HG03196 (cell line): ENCODE results near the gene ANKRD42.

Source experiments
- ATAC-seq: cut with Tn5 transposase; IDR thresholded peaks from one replicate; pipeline ENCODE4 v1.9.1; 2021; ENCODE audit not compliant: unreplicated experiment

Gene ANKRD42

DNA sequence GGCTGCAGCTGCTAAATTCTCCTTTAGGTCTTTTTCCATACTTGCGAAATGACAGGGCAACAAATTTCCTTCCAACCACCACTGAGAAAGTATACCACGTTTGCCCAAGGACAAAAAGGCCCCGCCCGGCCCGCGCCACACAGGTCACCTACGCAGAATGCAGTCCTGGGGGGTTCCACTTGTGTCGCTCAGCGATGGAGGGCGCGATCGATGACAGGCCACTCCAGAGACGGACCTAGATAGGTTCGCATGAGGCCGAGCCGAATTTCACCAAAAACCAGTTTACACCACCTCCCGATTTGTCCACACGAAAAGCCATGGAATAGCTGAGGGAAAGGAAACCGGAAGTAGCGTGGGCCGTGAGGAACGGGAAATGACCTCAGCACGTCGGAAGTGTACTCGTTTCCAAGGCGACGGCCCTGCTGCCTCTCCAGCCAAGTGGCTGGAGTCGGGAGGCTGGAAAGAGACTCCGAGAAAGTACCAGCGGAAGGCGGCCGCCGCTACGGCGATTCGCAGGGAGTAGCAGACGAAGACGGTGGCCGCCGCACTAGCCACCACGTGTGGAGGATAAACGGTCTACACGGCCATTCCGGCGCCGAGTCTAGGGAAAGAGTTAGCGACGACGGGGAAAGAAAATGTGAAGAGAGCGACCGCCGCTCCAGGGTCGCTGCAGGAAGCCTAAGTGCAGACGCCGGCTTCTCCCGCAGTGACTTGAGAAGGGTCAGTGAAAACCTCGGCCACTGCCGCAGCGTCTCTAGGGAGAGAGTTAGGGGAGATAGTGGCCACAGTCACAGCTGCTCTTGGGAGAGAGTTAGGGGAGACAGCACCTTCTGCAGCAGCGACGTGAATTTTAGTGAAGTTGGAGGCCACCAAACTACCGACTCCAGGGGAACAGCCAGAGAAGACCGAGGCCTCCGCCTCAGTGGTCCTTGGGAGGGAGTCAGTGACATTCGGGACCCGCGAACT is at the start of gene ANKRD42:
Gene ANKRD42, plus strand, starts transcription at position 398 of the 966 bp plus-strand sequence. CDS start 959 bp downstream, outside the sequence.
- ATAC-seq: peak; percentile 96

DNA sequence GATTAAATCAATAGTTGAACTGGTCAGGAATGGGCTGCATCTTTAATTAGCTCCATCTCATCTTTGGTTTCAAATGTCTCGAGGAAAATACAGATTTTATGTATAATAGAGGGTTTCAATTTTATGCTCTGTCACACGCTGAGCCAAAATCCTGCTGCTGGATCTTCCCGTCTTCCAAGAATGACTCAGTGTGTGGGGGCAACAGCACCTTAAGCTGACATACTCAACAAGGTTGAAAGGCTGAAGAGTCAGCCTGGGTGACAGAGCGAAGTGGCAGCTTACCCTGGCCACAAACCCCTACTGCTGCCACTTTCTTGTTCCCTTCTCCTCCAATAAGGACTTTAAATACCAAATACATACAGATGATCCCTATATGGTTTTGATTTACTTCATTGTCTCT is 45.6 kb upstream of the ANKRD42 start:
- ATAC-seq: no peak

- ATAC-seq: no peak
Observed at GRCh38 chr11:83150450-83150849, 43.1 kb upstream of the ANKRD42 start.

- no peak for ATAC-seq
Observed at GRCh38 chr11:83151274-83151977, 42.1 kb upstream of the ANKRD42 start.

GRCh38 chr11:83152264-83152663 is 41.2 kb upstream of the ANKRD42 start:
- no peak for ATAC-seq

DNA sequence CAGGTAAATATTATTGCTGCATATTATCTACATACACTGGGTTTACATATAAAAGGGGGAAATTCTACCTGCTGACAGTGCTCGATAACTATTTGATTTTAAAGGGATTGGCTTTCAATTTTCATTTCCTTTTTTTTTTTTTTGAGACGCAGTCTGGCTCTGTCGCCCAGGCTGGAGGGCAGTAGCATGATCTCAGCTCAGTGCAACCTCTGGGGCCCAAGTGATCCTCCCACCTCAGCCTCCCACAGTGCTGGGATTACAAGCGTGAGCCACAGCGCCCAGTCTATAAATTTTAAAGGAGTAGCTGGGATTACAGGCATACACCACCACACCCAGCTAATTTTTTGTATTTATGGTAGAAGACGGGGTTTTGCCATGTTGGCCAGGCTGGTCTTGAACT is 39.7 kb upstream of the ANKRD42 start:
- no peak for ATAC-seq

DNA sequence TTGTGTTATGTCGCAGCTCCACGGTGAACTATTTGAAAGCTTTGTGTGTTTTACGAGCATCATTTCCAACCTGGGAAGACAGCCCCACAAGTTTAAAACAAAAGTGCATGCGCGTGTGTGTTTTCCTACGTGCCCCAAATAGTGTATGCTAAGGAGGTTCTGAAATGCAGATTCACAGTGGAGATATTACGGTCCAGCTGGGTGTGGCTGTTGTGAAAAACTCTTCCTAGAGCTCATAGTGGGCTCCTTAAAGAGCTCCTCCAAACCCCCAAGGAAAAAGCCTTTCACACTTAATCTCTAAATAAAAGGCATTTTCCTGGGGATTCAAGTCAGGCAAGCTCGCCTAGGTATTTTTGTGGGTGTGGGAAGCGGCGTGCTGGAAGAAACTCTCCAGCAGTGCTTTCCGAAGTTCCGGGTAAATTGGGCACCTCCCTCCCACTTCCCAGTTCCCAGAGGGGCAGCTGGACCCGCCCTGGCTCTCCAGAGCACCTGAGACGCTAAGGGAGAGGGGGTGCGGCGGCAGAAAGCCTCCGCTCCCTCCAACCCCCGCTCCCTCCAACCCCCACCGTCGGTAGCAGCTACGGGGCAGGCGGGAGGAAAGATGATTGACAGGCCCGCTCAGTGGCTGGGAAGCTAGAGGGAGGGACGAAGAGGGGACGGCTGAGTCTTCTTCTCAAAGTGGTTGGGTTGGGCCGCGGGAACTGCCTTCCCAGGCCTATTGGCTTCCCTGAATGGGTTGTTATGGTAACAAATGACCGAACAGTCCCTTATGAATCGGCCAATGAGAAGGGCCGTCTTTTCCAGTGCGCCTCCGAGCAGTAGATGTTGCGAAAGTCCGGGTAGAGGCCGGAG is 37.1 kb upstream of the ANKRD42 start:
- ATAC-seq: peak; percentile 97

- peak; percentile 8 for ATAC-seq
Observed at GRCh38 chr11:83156996-83157593, 36.4 kb upstream of the ANKRD42 start, which contains the start of gene PCF11. Gene PCF11 (plus strand): TSS chr11:83157131. CDS start chr11:83157440, 309 bp downstream.

GRCh38 chr11:83157594-83158356 is 35.7 kb upstream of the ANKRD42 start:
- no peak for ATAC-seq

DNA sequence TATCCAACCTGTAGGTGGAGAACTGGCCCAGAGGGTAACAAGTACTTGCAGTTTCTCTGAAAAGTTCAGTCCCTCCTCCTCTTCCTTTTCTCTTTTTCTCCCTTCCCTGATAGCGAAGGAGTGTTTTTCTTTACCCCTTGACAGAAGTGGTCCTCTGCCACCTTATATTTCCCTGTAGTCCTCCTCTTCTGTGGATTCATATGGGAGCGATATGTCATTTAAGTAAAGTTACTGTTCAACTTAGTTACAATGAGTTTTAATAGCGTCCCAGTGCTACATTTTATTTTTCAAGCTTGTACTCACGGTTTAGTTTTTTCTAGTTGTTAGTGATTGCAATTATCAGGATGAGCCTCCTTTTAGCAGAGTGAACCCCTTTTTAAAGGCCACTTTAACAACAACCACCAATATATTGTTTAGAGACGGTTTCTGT is 35.1 kb upstream of the ANKRD42 start:
- ATAC-seq: no peak

- no peak for ATAC-seq
Observed at GRCh38 chr11:83158965-83159901, 34.3 kb upstream of the ANKRD42 start.

GRCh38 chr11:83159902-83160865 is 33.3 kb upstream of the ANKRD42 start:
- no peak for ATAC-seq

- ATAC-seq: no peak
Observed at GRCh38 chr11:83161610-83162199, 31.8 kb upstream of the ANKRD42 start.

- ATAC-seq: peak; percentile 52
Observed at GRCh38 chr11:83162377-83162776, 31.1 kb upstream of the ANKRD42 start.

- no peak for ATAC-seq
Observed at GRCh38 chr11:83166193-83166866, 27.2 kb upstream of the ANKRD42 start.

DNA sequence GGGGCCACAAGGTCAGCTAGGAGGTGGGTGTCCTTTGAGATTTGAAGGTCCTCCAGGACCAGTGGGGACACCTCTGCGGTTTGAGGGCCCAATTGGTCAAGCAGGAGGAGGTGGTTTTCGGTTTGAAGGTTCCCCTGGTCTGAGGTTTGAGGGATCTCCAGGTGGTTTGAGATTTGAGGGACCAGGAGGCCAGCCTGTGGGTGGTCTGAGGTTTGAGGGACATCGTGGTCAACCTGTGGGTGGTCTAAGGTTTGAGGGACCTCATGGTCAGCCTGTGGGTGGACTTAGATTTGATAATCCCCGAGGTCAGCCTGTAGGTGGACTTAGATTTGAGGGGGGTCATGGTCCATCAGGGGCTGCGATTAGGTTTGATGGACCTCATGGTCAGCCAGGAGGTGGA is 24.8 kb upstream of the ANKRD42 start:
- no peak for ATAC-seq

- ATAC-seq: no peak
Observed at GRCh38 chr11:83170865-83171264, 22.6 kb upstream of the ANKRD42 start.
